Measurements from ENCODE around the gene IFNA16.
"Not testable (repeated sequence)": the region's sequence is repeated elsewhere in the genome, so short reads cannot be mapped to it uniquely, and the experiment has no call there.

Gene IFNA16

GRCh38 chr9:21217211-21217610, at the start of gene IFNA16:
Gene IFNA16 (minus strand): TSS chr9:21217311. CDS start chr9:21217305, 6 bp downstream.
- DNase-seq (ENCODE audit: low read depth, low spot score): not testable (repeated sequence)

GRCh38 chr9:21265421-21266189, 48.5 kb upstream of the IFNA16 start:
- DNase-seq (ENCODE audit: low read depth, low spot score): no peak

DNA sequence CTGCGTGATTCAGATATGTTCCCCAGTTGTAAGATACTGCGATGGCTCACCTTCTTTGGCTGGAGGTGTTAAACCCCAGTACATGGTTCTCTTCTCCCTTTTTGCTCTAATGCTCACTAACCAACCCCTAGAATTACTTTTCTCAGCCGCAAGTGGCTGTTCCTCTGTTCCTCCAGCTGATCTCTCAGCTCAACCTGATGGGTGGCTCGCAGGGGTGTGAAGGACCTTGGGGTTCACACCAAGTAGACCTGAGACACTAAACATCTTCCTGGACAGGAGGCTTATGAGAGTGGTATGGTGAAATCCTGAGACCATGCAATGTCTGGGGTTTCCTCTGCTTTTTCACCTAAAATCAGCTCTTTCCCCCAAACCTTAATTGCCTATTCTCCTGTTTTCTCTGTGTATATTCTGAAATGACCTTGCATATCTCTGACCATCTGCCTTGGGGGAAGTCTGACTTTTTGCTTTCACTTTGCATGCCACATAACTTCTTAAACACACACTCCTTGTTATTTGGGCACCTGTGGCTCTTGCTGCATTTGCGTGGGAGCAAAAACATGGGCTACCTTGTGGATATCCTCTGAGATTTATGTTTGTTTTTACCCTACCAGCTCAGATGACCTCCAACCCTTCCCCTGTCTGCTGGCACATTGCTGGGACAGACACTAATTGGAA, 38.6 kb upstream of the IFNA16 start:
- no peak for DNase-seq (ENCODE audit: low read depth, low spot score)

DNA sequence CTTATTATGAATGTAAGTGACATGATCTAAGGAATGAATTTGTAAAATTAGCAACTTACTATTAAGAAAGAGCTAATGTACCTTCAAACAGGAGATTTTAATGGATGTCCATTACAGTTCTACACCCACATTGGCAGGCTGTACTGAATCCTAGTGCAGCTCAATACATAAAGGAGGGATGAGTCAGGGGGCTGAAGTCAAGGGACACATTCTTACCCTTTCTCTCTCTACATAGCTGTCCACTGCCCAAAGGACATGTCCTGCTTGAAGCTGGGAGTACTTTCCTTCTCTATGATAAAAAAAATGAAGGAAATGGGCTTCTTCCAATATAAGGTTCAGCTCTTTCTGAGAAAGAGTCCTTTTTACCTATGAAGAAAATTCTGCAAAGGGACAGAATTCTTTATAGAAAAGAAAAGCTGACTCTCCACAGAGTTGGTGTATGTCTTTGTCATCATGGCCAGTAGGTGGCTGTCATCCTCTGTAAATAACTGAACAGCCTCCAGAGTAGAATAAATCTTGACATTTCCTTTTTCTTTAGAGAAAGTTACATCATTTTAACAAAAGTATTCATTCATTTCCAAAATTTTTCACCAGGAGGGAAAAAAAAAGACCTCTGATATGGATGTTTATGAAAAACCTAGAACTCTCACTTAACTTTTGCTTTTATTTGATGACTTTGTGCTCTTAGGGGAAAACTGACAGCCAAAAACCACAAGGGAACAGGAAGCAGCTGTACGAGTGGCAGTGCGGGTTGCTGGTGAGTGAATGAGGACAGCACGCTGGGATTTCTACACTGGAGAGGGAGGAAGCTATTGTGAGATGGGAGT, 35.8 kb upstream of the IFNA16 start:
- DNase-seq (ENCODE audit: low read depth, low spot score): no peak

DNA sequence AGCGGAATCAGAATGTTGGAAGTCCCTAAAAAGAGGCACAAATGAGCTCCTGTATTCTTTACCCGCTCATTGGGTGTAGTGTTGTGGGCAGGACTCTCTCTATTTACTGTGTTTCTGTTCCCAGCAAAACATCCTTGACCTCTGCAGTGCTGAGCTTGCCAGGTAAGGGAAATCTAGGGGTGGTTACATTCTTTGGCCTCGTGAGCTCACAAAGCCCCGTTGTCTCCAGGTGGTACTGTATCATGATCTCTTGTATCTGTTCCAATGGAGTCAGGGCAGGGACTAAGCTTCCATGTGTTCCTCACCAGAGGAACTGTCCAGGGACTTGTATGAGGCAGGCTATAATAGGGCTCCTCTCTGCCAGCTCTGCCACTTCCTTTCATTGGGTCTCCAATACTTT, 34.5 kb upstream of the IFNA16 start:
- DNase-seq (ENCODE audit: low read depth, low spot score): no peak

GRCh38 chr9:21251190-21251589, 34.1 kb upstream of the IFNA16 start:
- no peak for DNase-seq (ENCODE audit: low read depth, low spot score)

GRCh38 chr9:21244836-21245235, 27.7 kb upstream of the IFNA16 start:
- no peak for DNase-seq (ENCODE audit: low read depth, low spot score)

- no peak for DNase-seq (ENCODE audit: low read depth, low spot score)
Measured at GRCh38 chr9:21239911-21240310, 22.8 kb upstream of the IFNA16 start, which contains the start of gene IFNA14. Gene IFNA14 (minus strand): TSS chr9:21240005. CDS start chr9:21239935, 70 bp downstream.

DNA sequence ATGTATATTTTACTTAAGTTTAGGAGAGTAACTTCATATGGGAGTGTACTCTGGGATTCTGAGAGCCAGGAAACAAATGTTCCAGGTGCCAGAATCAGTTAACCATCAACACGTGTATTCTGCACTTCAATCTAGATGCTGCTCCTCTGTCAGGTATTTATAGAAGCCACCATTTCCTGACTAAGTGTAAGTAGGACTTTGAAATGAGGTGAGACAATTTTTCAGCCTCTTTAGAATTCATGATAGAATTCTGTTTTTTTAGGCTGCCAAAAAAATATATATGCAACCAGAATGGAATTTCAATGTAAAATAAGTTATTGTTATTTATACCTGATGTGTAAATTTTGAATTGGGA, 19.2 kb upstream of the IFNA16 start:
- not testable (repeated sequence) for DNase-seq (ENCODE audit: low read depth, low spot score)

DNA sequence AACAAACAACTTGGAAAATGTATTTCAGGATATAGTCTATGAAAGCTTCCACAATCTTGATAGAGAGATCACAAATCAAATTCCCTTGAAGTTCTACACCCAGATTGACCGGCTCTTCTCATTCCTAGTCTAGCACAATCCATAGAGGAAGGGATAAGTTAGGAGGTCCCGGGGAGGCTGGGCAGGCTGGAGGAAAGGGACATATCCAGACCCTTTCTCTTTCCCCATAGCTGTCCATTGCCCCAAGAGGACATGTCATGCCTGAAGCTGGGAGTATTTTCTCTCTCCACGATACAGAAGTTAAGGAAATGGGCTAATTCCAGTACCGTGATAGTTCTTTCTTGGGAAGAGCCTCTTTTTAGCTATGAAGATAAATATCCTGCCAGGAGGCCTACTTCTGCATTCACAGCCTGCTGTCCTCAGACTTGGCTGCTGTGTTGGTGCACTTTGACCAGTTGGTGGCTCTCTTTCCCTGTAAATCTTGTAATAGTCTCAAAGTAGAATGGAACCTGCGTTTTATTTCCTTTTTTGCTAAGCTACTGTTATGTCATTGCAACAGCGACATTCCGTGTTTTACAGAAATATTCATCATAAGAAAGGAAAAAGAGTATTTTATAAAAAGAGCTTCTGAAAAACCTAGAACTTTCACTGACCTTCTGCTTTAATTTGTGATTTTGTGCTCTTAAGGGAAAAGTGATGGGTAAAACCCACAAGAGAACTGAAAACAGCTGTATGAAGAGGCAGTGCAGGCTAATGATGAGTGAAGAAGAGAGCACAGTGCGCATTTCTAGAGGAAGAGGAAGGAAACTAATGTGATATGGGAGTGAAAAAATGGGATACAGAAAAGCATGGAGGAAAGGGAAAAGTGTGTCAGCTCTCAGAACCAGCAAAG, 18.6 kb upstream of the IFNA16 start:
- DNase-seq (ENCODE audit: low read depth, low spot score): not testable (repeated sequence)

DNA sequence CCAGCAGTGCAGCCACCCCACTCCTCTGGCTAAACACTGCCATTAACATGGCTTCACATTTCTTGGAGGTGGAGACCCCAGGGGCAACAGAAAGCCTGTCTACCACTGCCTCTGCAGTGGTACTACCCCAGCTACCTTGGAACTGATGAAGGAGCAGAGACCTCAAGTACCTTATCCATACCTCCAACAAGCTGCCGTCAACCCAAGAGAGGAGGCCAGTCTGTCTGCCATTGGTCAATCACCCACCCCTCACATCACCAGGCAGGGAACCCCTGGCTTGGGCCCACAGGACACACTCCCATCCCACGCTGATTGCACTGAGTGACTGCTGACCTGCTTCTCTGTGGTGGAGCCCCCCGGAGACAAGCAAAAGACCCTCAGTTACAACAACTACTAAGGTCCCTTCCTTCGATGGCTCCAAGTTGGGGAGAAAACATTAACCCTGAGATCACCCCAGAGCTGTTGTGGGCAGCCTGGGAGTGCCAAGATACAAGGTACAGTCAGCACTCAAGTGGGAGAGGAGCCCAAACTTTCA, 17.1 kb upstream of the IFNA16 start:
- no peak for DNase-seq (ENCODE audit: low read depth, low spot score)

DNA sequence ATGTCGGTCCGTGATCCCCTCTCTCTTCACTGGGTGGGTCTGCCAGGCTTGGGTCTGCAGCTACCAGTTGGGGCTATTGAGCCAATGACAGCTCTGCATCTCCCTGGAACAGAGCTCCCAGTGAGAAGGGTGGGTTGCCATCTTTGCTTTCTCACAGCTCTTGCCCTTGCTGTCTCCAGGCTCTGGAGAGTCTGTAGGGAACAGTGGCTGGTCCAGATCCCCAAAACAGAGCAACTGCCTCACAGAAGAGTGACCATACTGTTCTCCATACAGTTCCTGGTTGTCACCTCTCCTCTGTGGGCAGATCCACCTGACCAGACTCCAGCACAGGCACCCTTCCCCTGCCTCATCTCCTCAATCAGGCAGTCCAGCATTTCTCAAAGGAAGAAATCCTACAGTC, 16.1 kb upstream of the IFNA16 start:
- no peak for DNase-seq (ENCODE audit: low read depth, low spot score)

GRCh38 chr9:21228122-21228521, 11.0 kb upstream of the IFNA16 start, which contains the start of gene IFNA17:
Gene IFNA17 (minus strand): TSS chr9:21228222. CDS start chr9:21228173, 49 bp downstream.
- no peak for DNase-seq (ENCODE audit: low read depth, low spot score)

GRCh38 chr9:21213411-21214326, 3.4 kb downstream of the IFNA16 start:
- DNase-seq (ENCODE audit: low read depth, low spot score): not testable (repeated sequence)

GRCh38 chr9:21212160-21212559, 5.0 kb downstream of the IFNA16 start:
- DNase-seq (ENCODE audit: low read depth, low spot score): not testable (repeated sequence)

GRCh38 chr9:21210782-21211181, 6.3 kb downstream of the IFNA16 start:
- not testable (repeated sequence) for DNase-seq (ENCODE audit: low read depth, low spot score)

- no peak for DNase-seq (ENCODE audit: low read depth, low spot score)
Measured at GRCh38 chr9:21210311-21210710, 6.8 kb downstream of the IFNA16 start.

DNA sequence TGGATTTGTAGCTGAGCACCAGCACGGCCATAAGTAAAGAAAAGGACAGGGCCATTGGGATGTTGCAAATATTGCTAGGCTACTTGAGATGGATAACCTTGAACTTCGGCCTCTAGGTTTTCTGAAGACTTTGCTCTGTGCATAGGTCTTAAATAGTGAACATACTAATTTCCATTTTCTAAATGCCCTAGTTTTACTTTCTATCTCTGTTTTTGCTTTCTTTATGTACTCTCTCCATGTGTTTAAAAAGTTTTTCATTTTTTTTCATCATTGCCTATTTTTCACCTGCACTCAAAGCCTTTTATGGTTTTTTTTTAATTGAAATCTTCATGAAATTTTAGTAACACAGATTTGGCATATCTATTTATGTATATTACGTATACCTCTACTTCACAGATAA, 10.1 kb downstream of the IFNA16 start, which contains the start of gene IFNA10:
TSS of gene IFNA10 (minus strand) at position 101 of the 400 bp plus-strand sequence. CDS start at position 55, 46 bp downstream.
- DNase-seq (ENCODE audit: low read depth, low spot score): not testable (repeated sequence)

- DNase-seq (ENCODE audit: low read depth, low spot score): no peak
Measured at GRCh38 chr9:21205204-21205603, 11.9 kb downstream of the IFNA16 start.
